CD4-positive, alpha-beta T cell treated with Interleukin-1 beta for 1 hour (primary cell): ENCODE measurements around the gene AP5S1.

Source experiments
- DNase-seq, 2 donors: peaks; one replicate each; pipeline ENCODE4 v3.0.0-alpha.2; 2020 to 2022

AP5S1 gene

DNA sequence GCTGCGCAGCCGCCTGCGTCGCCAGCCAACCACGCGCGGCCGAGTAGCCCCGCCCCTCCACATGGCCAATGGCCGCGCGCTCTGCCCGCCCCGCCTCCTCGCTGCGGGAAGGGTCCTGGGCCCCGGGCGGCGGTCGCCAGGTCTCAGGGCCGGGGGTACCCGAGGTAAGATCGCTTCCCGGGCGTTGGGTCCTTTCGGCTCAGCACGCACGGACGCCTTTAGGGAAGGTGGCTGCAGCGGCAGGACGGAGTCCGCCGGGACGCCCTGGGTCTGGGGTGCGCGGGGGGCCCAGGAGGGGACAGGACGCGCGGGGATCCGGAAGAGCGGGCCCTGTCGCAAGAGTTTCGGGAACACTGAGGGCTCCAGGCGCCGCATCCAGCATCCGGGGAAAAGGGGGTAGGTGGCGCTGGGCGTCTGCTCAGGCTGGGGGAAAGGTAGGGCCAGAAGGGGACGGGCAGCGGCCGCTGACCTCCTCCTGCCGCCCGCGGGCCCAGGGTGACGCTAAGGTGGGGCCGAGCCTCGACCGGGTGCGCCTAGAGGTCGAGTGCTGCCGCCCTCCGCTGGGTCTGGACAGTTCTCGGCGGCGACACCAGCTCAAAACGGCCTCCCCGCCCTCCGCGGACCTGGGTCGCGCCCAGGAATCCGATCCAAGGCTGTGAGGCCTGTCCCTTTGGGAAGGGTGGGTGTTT, 26.5 kb downstream of the AP5S1 start, which contains the start of gene MAVS:
Gene MAVS, plus strand, starts transcription at position 95 of the 689 bp plus-strand sequence. CDS start 7,791 bp downstream, outside the sequence.
- peak; percentile 84 to 86 for DNase-seq

GRCh38 chr20:3847429-3847940, 27.1 kb downstream of the AP5S1 start:
- DNase-seq, result no peak

- no peak for DNase-seq
Observed at GRCh38 chr20:3848565-3848964, 28.2 kb downstream of the AP5S1 start.

- DNase-seq, result no peak
Observed at GRCh38 chr20:3854462-3854871, 34.1 kb downstream of the AP5S1 start.

- DNase-seq, result no peak
Observed at GRCh38 chr20:3857405-3857804, 37.1 kb downstream of the AP5S1 start.

GRCh38 chr20:3858689-3859088, 38.3 kb downstream of the AP5S1 start:
- DNase-seq, result no peak

- DNase-seq, result no peak
Observed at GRCh38 chr20:3861191-3861590, 40.8 kb downstream of the AP5S1 start.

DNA sequence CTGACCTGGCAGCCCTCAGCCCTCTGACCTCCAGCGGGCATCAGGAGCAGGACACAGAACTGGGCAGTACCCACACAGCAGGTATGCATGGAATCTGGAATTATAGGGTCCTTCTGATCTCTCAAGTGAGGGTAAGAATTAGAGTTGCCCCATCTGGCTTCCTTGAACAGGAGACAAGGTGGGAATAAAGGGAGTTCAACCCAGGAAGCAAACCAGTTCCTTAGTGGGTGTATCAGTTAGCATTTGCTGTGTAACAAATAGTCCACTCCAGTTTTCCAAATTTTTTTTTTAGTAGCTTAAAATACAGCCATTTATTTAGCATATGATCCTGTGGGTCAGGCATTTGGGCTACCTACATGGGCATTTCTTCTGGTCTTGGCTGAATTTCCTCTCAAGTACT, 42.0 kb downstream of the AP5S1 start:
- no peak for DNase-seq

DNA sequence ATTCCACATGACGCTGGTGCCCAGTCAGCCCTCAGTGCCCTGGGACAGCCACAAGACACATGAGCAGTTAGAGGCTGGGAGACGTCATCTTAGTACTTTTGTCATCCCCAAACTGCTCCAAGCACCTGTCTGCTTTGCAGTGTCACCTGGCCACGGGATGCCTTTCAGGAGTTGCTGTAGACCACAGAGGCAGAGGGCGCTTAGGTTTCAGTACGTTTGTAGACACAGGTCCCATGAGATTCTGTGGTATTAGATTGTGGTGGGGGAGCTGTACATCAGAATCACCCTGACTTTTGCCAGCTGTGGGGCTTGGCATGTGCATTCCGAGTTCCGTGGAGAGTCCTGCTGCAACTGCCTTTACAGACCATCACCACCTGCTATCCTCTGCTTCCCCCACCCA, 43.0 kb downstream of the AP5S1 start:
- no peak for DNase-seq

DNA sequence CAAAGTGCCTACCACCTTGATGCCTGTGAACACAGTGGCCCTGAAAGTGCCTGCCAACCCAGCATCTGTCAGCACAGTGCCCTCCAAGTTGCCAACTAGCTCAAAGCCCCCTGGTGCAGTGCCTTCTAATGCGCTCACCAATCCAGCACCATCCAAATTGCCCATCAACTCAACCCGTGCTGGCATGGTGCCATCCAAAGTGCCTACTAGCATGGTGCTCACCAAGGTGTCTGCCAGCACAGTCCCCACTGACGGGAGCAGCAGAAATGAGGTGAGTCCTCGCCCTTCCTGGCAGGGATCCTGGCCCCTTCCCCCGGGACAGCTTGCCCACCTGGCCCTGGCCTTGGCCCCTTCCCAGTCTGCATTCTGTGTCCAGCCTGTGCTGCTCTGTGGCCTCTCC, 44.2 kb downstream of the AP5S1 start:
- no peak for DNase-seq

DNA sequence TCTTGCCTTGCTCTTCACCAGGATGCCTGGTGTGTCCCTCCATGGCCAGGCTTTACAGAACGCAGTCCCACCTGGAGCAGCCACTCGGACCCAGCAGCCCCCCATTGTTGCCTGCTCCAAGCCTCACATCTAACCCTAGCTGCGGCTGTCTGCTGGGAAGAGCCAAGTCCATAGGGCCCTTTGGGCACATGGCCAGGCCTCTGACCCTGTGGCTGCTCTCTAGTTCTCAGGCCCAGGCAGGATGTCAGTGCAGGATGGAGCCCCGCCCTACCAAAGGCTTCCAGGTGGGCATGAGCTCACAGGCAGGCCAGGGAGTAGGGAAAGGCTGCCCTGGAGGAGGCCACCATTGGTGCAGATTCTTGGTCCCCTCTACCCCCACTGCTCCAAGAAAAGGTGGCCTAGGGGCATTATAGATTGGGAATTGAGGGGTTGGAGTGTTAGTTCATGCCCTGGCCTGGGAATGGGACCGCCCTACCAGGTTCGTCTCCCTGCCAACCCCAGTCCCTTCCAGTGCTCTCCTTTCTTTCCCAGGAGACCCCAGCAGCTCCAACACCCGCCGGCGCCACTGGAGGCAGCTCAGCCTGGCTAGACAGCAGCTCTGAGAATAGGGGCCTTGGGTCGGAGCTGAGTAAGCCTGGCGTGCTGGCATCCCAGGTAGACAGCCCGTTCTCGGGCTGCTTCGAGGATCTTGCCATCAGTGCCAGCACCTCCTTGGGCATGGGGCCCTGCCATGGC, 45.0 kb downstream of the AP5S1 start:
- no peak for DNase-seq

- DNase-seq, result no peak
Observed at GRCh38 chr20:3865887-3866407, 45.6 kb downstream of the AP5S1 start.

DNA sequence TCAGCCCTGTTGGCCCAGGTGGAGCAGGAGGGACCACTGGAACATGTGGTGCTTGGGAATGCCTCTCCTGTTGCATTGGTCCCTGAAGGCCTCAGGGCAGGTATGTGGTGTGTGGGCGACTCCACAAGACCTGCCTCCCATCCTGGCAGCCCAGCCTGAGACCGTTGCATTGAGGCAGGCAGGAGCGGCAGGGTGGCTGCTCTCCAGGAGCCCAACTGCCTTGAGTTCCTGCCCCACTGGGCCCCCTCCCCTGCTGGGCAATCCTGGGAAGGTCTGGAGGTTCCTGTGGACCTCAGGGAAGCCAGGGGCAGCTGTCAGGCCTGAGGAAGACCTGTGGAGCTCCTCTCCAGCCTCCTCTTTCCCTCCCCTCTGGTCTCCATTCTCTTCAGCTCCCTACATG, 46.1 kb downstream of the AP5S1 start:
- no peak for DNase-seq

- DNase-seq, result no peak
Observed at GRCh38 chr20:3867802-3868201, 47.5 kb downstream of the AP5S1 start.

- DNase-seq, result no peak
Observed at GRCh38 chr20:3869839-3870634, 49.7 kb downstream of the AP5S1 start.

- DNase-seq, result no peak
Observed at GRCh38 chr20:3871550-3872265, 51.4 kb downstream of the AP5S1 start.

GRCh38 chr20:3873507-3873906, 53.2 kb downstream of the AP5S1 start:
- DNase-seq, result no peak

- no peak for DNase-seq
Observed at GRCh38 chr20:3874194-3874844, 54.0 kb downstream of the AP5S1 start.

- DNase-seq, result no peak
Observed at GRCh38 chr20:3875378-3875974, 55.1 kb downstream of the AP5S1 start.

GRCh38 chr20:3876000-3876399, 55.7 kb downstream of the AP5S1 start:
- no peak for DNase-seq

DNA sequence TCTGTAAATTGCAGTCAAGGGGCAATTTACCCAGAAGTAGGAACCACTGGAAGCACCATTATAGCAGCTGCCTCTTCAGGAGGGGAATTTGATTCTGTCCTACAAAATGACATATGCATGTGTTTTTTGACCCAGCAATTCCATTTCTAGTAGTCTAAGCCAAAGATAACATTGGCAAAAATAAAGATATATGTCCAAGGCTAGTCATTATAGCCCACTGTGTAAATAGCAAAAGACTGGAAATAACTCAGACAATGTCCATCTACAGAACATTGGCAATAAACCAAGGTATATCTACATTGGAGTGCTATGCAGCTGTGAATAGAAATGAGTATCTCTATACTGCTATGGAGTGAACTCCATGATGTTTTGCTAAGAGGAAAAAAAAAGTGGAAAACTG, 56.3 kb downstream of the AP5S1 start:
- DNase-seq, result no peak
